Bronchus fibroblast of lung (primary cell): ENCODE data around the gene PRSS50. TPM values are rescaled to one million over a fixed set of nuclear protein-coding genes. Genes with fewer than 3 reads are reported as not detected.

Experiments used
- total RNA-seq: library from RNA; depleted of rRNA; stranded (reverse); fragments of >200 nt; gene quantifications from 2 replicates; pipeline ENCODE4 v1.2.3, GENCODE V29; 2015

PRSS50 gene
- not detected in 2 replicates for total RNA-seq

GRCh38 chr3:46717447-46718231 is at the start of gene PRSS50:
PRSS50 (minus strand) TSS chr3:46717869; CDS start chr3:46717824, 45 bp downstream.

GRCh38 chr3:46701181-46701939 is 16.3 kb downstream of the PRSS50 start, which contains the start of gene TMIE:
TMIE (plus strand) TSS chr3:46701392; CDS start chr3:46701488, 96 bp downstream.

GRCh38 chr3:46693038-46693891 is 24.4 kb downstream of the PRSS50 start, which contains the start of gene ALS2CL:
ALS2CL (minus strand) TSS chr3:46693679; CDS start chr3:46689440, 4,239 bp downstream.

Other genes starting within 250 kb of the PRSS50 start
- not detected in 2 replicates for gene RTP3, start 219.9 kb downstream of the PRSS50 start, total RNA-seq
- under 0.01 TPM in 2 replicates for gene LRRC2, start 151.6 kb downstream of the PRSS50 start, total RNA-seq
- gene FAM240A, start 105.3 kb downstream of the PRSS50 start, total RNA-seq, result not detected in 2 replicates
- 0.15 and 0.17 TPM in 2 replicates for gene ALS2CL, start 24.2 kb downstream of the PRSS50 start, total RNA-seq
- gene TMIE, start 16.5 kb downstream of the PRSS50 start, total RNA-seq, result not detected in 2 replicates
- gene MYL3, start 145.6 kb upstream of the PRSS50 start, total RNA-seq, result not detected in 2 replicates
- gene PTH1R, start 159.9 kb upstream of the PRSS50 start, total RNA-seq, result 0.34 and 0.59 TPM in 2 replicates